Retinal pigment epithelial cell (primary cell): Measurements from ENCODE around the gene DNAJC10.

Experiments
- DNase-seq: peaks from one replicate; pipeline ENCODE4 v3.0.0-alpha.2; 2010; ENCODE audit warnings: low read depth
- H3K4me3 ChIP-seq: 2 replicates; pipeline ENCODE4 v1.5.1; 2011; ENCODE audit warnings: mild to moderate bottlenecking, low read length, control low read depth, moderate library complexity
- TF ChIP-seq, protein P1 (sequence below): conservative IDR thresholded peaks from 2 replicates; pipeline ENCODE4 v1.5.1; 2011; ENCODE audit warnings: low read depth, low read length, control low read depth, inconsistent platforms

DNAJC10 gene

DNA sequence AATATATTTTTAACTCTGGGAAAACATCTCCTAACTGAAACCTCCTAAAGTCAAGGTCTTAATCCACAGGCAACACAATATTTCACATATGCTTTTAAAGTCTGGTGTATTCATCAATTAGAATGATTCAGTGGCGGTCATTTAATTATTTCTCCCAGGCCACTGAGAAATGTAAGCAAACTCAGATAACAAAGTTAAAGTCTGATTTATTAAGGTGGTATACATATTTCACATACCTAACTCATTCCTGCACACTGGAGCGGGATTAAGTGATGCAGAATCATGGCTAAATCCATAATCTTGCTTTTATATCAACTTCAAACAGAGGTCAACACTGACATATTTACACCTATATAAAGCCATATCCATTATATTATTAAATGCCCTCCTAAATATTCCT, 106.7 kb downstream of the DNAJC10 start:
- TF ChIP-seq, protein P1, sequence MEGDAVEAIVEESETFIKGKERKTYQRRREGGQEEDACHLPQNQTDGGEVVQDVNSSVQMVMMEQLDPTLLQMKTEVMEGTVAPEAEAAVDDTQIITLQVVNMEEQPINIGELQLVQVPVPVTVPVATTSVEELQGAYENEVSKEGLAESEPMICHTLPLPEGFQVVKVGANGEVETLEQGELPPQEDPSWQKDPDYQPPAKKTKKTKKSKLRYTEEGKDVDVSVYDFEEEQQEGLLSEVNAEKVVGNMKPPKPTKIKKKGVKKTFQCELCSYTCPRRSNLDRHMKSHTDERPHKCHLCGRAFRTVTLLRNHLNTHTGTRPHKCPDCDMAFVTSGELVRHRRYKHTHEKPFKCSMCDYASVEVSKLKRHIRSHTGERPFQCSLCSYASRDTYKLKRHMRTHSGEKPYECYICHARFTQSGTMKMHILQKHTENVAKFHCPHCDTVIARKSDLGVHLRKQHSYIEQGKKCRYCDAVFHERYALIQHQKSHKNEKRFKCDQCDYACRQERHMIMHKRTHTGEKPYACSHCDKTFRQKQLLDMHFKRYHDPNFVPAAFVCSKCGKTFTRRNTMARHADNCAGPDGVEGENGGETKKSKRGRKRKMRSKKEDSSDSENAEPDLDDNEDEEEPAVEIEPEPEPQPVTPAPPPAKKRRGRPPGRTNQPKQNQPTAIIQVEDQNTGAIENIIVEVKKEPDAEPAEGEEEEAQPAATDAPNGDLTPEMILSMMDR, result no peak
- no peak overlapping the region for H3K4me3 ChIP-seq
- peak; percentile 72 for DNase-seq

DNA sequence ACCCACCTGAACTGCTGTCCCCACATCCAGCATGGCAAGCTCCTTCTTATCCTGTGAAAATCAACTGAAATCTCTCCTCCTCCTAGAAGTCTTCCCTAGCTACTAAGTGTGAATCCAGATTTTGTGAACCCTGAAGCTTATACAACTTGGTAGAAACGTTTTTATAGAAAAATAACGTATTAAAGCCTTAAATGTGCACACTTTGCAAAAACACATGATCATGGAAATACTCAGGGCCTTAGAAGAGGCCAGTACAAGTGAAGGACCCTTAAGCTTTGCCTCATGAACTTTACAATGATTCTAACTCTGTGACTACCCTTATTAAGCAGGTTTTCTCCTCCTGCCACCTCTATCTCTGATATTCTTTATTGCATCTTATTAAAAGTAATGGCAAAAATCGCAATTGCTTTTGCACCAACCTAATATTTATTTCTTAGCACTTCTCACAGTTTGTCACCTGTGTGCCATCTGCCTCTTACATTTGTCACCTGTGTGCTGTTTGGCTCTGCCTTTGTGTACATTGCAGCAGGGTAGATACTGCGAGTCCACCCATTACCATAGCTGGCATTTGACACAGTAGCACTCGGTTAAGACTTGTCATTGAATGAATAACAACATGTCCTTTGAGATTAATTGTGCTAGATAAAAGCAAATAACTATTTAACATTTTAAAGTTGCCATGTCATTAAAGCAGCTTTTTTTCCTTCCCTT, 108.2 kb downstream of the DNAJC10 start:
- DNase-seq, result no peak
- TF ChIP-seq, protein P1, result no peak
- no peak overlapping the region for H3K4me3 ChIP-seq

DNA sequence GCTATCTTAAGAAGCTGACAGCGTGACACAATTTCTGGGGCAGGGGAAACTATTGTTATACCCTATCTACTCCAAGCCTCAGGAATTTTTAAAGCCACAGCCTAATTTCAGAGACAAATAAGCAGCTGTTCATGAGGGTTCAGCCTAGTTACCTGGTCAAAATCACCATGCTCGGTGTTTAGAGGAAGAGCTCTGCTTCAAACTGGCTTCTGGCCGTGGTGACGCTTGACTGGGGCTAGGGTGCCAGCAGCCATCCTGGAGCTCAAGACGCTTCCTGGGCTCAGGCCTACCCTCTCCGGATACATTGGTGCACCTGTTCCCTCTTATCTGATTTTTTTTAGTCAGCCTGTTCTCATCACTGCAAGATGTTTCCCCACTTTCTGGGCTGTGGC, 108.7 kb downstream of the DNAJC10 start:
- TF ChIP-seq, protein P1, result no peak
- no peak overlapping the region for H3K4me3 ChIP-seq
- DNase-seq, result no peak

DNA sequence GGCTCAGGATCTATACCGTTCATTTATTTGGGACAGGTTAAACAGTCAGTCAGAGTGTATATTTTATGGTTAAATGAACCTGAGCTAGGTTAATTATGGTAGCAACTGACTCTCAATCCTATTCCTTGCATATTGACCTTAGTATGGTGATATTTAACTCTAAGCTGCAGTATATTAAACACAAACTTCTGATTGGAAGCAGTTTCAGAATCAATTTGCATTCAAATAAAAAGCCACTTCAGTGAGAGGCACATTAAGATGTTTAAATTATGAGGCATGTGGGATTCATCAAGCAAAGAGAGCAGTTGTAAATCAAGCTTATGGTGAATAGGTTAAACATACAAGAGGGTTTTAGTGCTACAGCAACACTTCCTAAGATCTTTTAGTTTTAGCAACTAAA, 110.0 kb downstream of the DNAJC10 start:
- no peak for DNase-seq
- no peak overlapping the region for H3K4me3 ChIP-seq
- TF ChIP-seq, protein P1, result no peak

DNA sequence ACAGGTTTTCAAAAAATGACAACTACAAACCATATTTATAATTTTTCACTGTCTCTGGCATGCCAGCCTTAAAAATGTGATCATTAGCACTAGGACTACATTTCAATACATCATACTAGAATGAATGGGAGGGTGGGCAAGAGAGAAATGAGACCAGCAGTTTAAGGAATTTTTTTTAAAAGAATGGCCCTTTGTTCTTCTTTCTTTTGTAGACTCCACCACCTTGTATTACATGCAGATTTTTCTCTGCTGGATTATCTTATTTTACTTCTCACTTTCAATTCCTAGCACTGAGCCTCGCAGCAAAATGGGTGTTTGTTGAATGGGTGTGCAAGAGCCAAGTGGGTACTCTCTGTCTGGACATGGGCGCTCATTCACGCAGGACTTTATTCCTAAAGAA, 110.4 kb downstream of the DNAJC10 start:
- TF ChIP-seq, protein P1, result no peak
- no peak for DNase-seq
- H3K4me3 ChIP-seq, result no peak overlapping the region

DNA sequence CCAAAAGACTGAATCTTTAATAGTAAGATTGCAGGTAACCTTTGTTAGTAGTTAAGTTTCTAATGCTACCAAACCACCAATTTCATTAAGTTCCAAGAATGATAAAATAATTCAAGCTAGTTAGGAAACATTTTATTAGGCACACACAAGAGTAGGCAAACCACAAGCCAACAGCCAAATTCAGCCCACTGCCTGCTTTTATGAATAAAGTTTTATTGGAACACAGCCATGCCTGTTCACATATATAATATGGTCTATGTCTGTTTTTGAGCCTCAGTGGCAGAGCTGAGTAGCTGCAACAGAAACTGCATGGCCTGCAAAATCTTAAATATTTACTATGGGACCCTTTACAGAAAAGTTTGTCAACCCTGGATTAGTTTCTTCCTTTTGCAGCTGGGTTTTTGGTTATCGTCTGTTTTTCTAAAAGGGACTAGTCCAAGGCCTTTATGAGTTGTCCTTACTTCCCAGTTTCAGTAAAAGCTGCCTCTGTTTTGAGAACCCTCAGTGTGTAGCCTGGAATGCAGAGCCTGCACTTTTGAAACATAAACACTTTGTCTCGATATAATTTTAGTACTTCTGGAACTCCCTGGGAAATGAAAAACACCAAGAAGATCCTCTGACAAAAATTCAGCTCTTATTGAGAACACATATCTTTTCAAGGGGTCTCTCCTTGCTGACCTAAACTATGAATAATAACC, 111.3 kb downstream of the DNAJC10 start:
- TF ChIP-seq, protein P1, result no peak

DNA sequence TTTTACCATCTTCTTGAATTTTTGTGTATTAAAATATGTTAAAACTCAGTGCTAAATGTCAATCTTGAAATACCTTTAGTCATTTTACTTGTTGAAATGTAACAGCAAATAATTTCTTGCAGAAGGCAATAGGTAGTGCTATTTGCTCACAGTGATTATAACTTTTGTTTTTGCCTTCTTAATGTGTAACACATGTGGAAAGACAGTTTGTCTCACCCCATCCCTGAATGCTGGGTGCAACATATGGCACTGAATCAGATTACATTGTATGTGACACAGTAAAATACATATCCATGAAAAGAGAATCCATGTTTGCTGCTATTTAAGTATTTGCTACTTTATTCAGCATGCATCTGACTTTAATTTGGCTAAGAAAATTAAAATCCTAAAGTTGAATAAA, 115.0 kb downstream of the DNAJC10 start:
- no peak overlapping the region for H3K4me3 ChIP-seq
- TF ChIP-seq, protein P1, result no peak
- DNase-seq, result no peak

More for the DNA sequence above, 111.3 kb downstream of the DNAJC10 start:
- H3K4me3 ChIP-seq, result no peak overlapping the region
- no peak for DNase-seq
